GM23248 (cell line): Measurements from ENCODE around the gene GPR12. TPM values are rescaled to one million over a fixed set of nuclear protein-coding genes. Genes with fewer than 3 reads are reported as not detected.

ENCODE experiments used
- DNase-seq: peaks from one replicate; pipeline ENCODE4 v3.0.0-alpha.2; 2015
- H2AFZ ChIP-seq: fragments of 200-600 bp; sonication (generic); 2 replicates; pipeline ENCODE4 v1.6.1; 2016; ENCODE audit warnings: antibody characterized with exemption
- H3F3A ChIP-seq: fragments of 200-600 bp; sonication (generic); 2 replicates; pipeline ENCODE4 v1.6.1; 2016; ENCODE audit warnings: mild to moderate bottlenecking, antibody characterized with exemption, mixed run types; ENCODE audit not compliant: insufficient read depth
- H3K27ac ChIP-seq: fragments of 200-600 bp; sonication (generic); 2 replicates; pipeline ENCODE4 v1.5.1; 2016; ENCODE audit warnings: mild to moderate bottlenecking
- H3K27me3 ChIP-seq: fragments of 200-600 bp; sonication (generic); replicated peaks from 2 replicates; pipeline ENCODE4 v1.6.1; 2016; ENCODE audit warnings: mild to moderate bottlenecking; ENCODE audit not compliant: insufficient read depth
- H3K36me3 ChIP-seq: fragments of 200-600 bp; sonication (generic); 2 replicates; pipeline ENCODE4 v1.6.1; 2016; ENCODE audit warnings: low read depth, mild to moderate bottlenecking
- H3K4me1 ChIP-seq: fragments of 200-600 bp; sonication (generic); 2 replicates; pipeline ENCODE4 v1.6.1; 2016; ENCODE audit warnings: mild to moderate bottlenecking; ENCODE audit not compliant: insufficient read depth
- H3K4me2 ChIP-seq: fragments of 200-600 bp; sonication (generic); one replicate; pipeline ENCODE4 v1.6.1; 2016; ENCODE audit warnings: mild to moderate bottlenecking; ENCODE audit not compliant: unreplicated experiment
- H3K4me3 ChIP-seq: fragments of 200-600 bp; sonication (generic); 2 replicates; pipeline ENCODE4 v1.5.1; 2016; ENCODE audit warnings: mild to moderate bottlenecking
- H3K79me2 ChIP-seq: fragments of 200-600 bp; sonication (generic); 2 replicates; pipeline ENCODE4 v1.6.1; 2016; ENCODE audit warnings: mild to moderate bottlenecking; ENCODE audit not compliant: insufficient read depth
- H3K9ac ChIP-seq: fragments of 200-600 bp; sonication (generic); 2 replicates; pipeline ENCODE4 v1.6.1; 2016; ENCODE audit warnings: mild to moderate bottlenecking
- H3K9me2 ChIP-seq: fragments of 200-600 bp; sonication (generic); 2 replicates; pipeline ENCODE4 v1.6.1; 2016; ENCODE audit warnings: mixed run types, mild to moderate bottlenecking, moderate library complexity; ENCODE audit not compliant: insufficient read depth
- H3K9me3 ChIP-seq: fragments of 200-600 bp; sonication (generic); one replicate; pipeline ENCODE4 v1.6.1; 2017; ENCODE audit warnings: low read depth
- H4K20me1 ChIP-seq: fragments of 200-600 bp; sonication (generic); 2 replicates; pipeline ENCODE4 v1.6.0; 2016; ENCODE audit not compliant: insufficient read depth
- EZH2 ChIP-seq: fragments of 200-600 bp; sonication (generic); IDR thresholded peaks from 2 replicates; pipeline ENCODE4 v1.6.1; 2018; ENCODE audit warnings: antibody characterized with exemption, mild to moderate bottlenecking; ENCODE audit not compliant: insufficient read depth, poor library complexity, severe bottlenecking
- EZH2phosphoT487 ChIP-seq: fragments of 200-600 bp; sonication (generic); IDR thresholded peaks from 2 replicates; pipeline ENCODE4 v1.6.1; 2018; ENCODE audit warnings: antibody characterized with exemption, moderate library complexity, mild to moderate bottlenecking, low read depth; ENCODE audit not compliant: insufficient read depth
- WGBS, 2 experiments: methylation state at CpG; one replicate each; pipeline ENCODE4 v1.1.6; 2015 to 2017; ENCODE audit warnings: low lambda C conversion rate in 2 of 2, low coverage in 1 of 2; ENCODE audit errors: missing lambda C conversion rate in 2 of 2; 5-methylcytosine and 5-hydroxymethylcytosine counted together
- in situ Hi-C: fragments of 300-500 bp; cut with MboI; formaldehyde crosslinking; loops from 2 replicates; pipeline ENCODE4 v1.15.0; 2020
- polyA plus RNA-seq: library from polyadenylated mRNA; unstranded; fragments of >200 nt; fragmentation: Nextera tagmentation; extraction: Ambion mirVana; gene quantifications from 2 replicates; pipeline ENCODE4 v1.2.1, GENCODE V29; 2016
- total RNA-seq: library from RNA; depleted of rRNA; stranded (reverse); fragments of >200 nt; shearing (Covaris generic); gene quantifications from 2 replicates; pipeline ENCODE4 v1.2.3, GENCODE V29; 2014

Gene GPR12
- total and polyA plus RNA-seq, 2 experiments from 2014 or later: not detected

GRCh38 chr13:26779321-26779720 lies 18.7 kb upstream of the GPR12 start:
- Histone ChIP-seq H3K9me3 (no peaks in the 10 kb centered on the region), H3K27me3 (no peaks in the 10 kb centered on the region; the same call in 1 of the 2 replicates), H3K9ac (no peak overlapping the region), H2AFZ (no peak overlapping the region), H3K79me2 (no peaks in the 10 kb centered on the region), H3K27ac (no peak overlapping the region), H3K4me2 (no peak overlapping the region), H3K4me1 (no peaks in the 10 kb centered on the region), H3F3A (no peaks in the 10 kb centered on the region), H3K9me2 (no peaks in the 10 kb centered on the region), H3K4me3 (no peak overlapping the region), H3K36me3 (no peaks in the 10 kb centered on the region), H4K20me1 (no peaks in the 10 kb centered on the region)
- no peak for DNase-seq
- TF ChIP-seq EZH2 (no peak), EZH2phosphoT487 (no peak)
- 44 to 53% methylated on average over 4 of the region's 4 CpGs for WGBS, 2 experiments
- in situ Hi-C loops: no loop called here

- Histone ChIP-seq H3K36me3 (no peaks in the 10 kb centered on the region), H3K4me1 (no peaks in the 10 kb centered on the region), H2AFZ (no peak overlapping the region), H3K9ac (no peak overlapping the region), H4K20me1 (no peaks in the 10 kb centered on the region), H3K4me3 (no peak overlapping the region), H3K9me3 (no peaks in the 10 kb centered on the region), H3K27me3 (no peaks in the 10 kb centered on the region), H3K79me2 (no peaks in the 10 kb centered on the region), H3F3A (no peaks in the 10 kb centered on the region), H3K9me2 (no peaks in the 10 kb centered on the region), H3K4me2 (no peak overlapping the region), H3K27ac (no peak overlapping the region)
- DNase-seq: no peak
- WGBS, 2 experiments: 49 to 65% methylated on average over 5 of the region's 5 CpGs
- in situ Hi-C loops: no loop called here
- TF ChIP-seq EZH2phosphoT487 (no peak), EZH2 (no peak)
These were observed 11.9 kb upstream of the GPR12 start for GRCh38 chr13:26772531-26772930.

- Histone ChIP-seq H3K4me1 (no peaks in the 10 kb centered on the region), H3K36me3 (no peaks in the 10 kb centered on the region), H3K79me2 (no peaks in the 10 kb centered on the region), H3K4me3 (no peak overlapping the region), H2AFZ (no peak overlapping the region), H3K9me2 (no peaks in the 10 kb centered on the region), H3K27ac (no peak overlapping the region), H3F3A (no peaks in the 10 kb centered on the region), H3K27me3 (no peaks in the 10 kb centered on the region; the same call in 1 of the 2 replicates), H3K9me3 (no peaks in the 10 kb centered on the region), H4K20me1 (no peaks in the 10 kb centered on the region), H3K9ac (no peak overlapping the region), H3K4me2 (no peak overlapping the region)
- in situ Hi-C loops: no loop called here
- no peak for DNase-seq
- WGBS, 2 experiments: 39 to 42% methylated on average over 12 of the region's 12 CpGs
- no peak for TF ChIP-seq EZH2phosphoT487
- TF ChIP-seq EZH2: no peak
These were observed 11.2 kb upstream of the GPR12 start for GRCh38 chr13:26771796-26772195.

- Histone ChIP-seq H3K79me2 (no peaks in the 10 kb centered on the region), H3F3A (no peaks in the 10 kb centered on the region), H3K9me2 (no peaks in the 10 kb centered on the region), H4K20me1 (no peaks in the 10 kb centered on the region), H3K4me3 (no peak overlapping the region), H3K36me3 (no peaks in the 10 kb centered on the region), H2AFZ (no peak overlapping the region), H3K27me3 (peaks cover 70% of the 10 kb centered on the region), H3K4me1 (peaks cover 8% of the 10 kb centered on the region; the same call in 1 of the 2 replicates), H3K27ac (no peak overlapping the region), H3K9ac (no peak overlapping the region), H3K4me2 (no peak overlapping the region), H3K9me3 (no peaks in the 10 kb centered on the region)
- TF ChIP-seq EZH2 (no peak), EZH2phosphoT487 (no peak)
- DNase-seq: no peak
- 2 to 4% methylated on average over 4 of the region's 4 CpGs for WGBS, 2 experiments
- in situ Hi-C loops: no loop called here
These were observed 2.3 kb upstream of the GPR12 start for GRCh38 chr13:26762745-26763345.
